Mesothelial cell of epicardium (in vitro differentiated cells): ENCODE results near the gene BMERB1. TPM values are rescaled to one million over a fixed set of nuclear protein-coding genes. Genes with fewer than 3 reads are reported as not detected.

Experiments used
- DNase-seq, 2 experiments: peaks; one replicate each; pipeline ENCODE4 v3.0.0; 2021; ENCODE audit warnings: low spot score in 2 of 2; ENCODE audit not compliant: unreplicated experiment in 2 of 2
- H3K27ac Mint-ChIP-seq: 2 replicates; pipeline ENCODE4 v1.8.0; 2021; ENCODE audit warnings: mixed read lengths
- H3K27me3 Mint-ChIP-seq: 2 replicates; pipeline ENCODE4 v1.8.0; 2021; ENCODE audit warnings: low read depth, mixed read lengths
- H3K36me3 Mint-ChIP-seq: 2 replicates; pipeline ENCODE4 v1.8.0; 2021; ENCODE audit warnings: mixed read lengths
- H3K4me1 Mint-ChIP-seq: 2 replicates; pipeline ENCODE4 v1.8.0; 2021; ENCODE audit warnings: mixed read lengths
- H3K4me3 Mint-ChIP-seq: 2 replicates; pipeline ENCODE4 v1.8.0; 2021; ENCODE audit warnings: mild to moderate bottlenecking, moderate library complexity, mixed read lengths
- H3K9me3 Mint-ChIP-seq: 2 replicates; pipeline ENCODE4 v1.8.0; 2021; ENCODE audit warnings: mixed read lengths
- total RNA-seq: library from RNA; stranded (reverse); gene quantifications from 3 replicates; pipeline ENCODE4 v1.2.1, GENCODE V29; 2021
- TF ChIP-seq, protein P1 (sequence below): fragments of 200-600 bp; sonication (generic); IDR thresholded peaks from one replicate; pipeline ENCODE4 v1.5.0; 2021; ENCODE audit warnings: antibody characterized with exemption; ENCODE audit not compliant: unreplicated experiment

BMERB1 gene
- total RNA-seq, 1 donor from 2014 or later, result 3.9 TPM

DNA sequence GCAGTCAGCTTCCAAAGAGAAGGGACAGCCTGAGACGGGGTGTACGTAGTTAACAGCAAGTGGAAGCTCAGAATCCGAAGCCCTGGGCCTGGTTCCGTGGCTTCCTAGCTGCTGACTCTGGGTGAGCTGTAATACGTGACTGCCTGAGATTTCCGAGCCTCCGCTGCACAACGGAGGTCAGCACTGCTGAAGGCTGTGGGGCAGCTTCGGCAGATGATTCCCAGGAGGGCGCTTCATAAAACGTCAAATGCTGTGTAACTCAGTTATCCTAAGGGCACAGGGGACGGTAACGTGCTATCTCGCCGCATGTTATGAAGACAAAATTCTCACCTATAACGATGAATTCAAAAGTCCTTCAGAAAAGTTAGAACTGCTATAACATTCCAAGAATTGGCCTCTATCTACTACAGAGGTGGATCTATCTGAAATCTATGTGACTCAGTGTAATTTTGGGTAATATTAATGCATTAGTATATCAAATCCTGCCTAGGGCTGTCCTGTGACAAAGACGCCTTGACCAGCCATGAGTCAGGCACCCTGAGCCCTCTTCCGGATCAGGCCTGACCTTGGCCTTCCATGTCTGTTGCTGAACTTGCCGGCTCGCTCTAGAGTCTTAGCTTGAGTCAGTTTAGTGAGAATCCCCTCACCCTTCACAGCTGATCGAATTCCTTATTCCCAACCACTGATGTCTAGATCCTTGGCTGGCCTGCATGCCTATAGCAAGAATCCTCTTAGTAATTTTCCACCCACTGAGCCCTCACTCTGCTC, 165.1 kb downstream of the BMERB1 start:
- Mint-ChIP-seq H3K27ac (no peak overlapping the region), H3K27me3 (no peaks in the 10 kb centered on the region), H3K4me1 (no peaks in the 10 kb centered on the region), H3K4me3 (no peak overlapping the region), H3K36me3 (peaks cover 61% of the 10 kb centered on the region), H3K9me3 (no peaks in the 10 kb centered on the region)
- TF ChIP-seq, protein P1, sequence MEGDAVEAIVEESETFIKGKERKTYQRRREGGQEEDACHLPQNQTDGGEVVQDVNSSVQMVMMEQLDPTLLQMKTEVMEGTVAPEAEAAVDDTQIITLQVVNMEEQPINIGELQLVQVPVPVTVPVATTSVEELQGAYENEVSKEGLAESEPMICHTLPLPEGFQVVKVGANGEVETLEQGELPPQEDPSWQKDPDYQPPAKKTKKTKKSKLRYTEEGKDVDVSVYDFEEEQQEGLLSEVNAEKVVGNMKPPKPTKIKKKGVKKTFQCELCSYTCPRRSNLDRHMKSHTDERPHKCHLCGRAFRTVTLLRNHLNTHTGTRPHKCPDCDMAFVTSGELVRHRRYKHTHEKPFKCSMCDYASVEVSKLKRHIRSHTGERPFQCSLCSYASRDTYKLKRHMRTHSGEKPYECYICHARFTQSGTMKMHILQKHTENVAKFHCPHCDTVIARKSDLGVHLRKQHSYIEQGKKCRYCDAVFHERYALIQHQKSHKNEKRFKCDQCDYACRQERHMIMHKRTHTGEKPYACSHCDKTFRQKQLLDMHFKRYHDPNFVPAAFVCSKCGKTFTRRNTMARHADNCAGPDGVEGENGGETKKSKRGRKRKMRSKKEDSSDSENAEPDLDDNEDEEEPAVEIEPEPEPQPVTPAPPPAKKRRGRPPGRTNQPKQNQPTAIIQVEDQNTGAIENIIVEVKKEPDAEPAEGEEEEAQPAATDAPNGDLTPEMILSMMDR, result no peak
- DNase-seq, result no peak

GRCh38 chr16:15601212-15601879, 167.0 kb downstream of the BMERB1 start:
- Mint-ChIP-seq H3K36me3 (peaks cover 53% of the 10 kb centered on the region), H3K4me1 (no peaks in the 10 kb centered on the region), H3K27me3 (no peaks in the 10 kb centered on the region), H3K27ac (no peak overlapping the region), H3K4me3 (no peak overlapping the region), H3K9me3 (no peaks in the 10 kb centered on the region)
- TF ChIP-seq, protein P1, result no peak
- DNase-seq, result no peak

- H3K9me3 Mint-ChIP-seq, result no peaks in the 10 kb centered on the region
- DNase-seq, result no peak
- no peaks in the 10 kb centered on the region for H3K4me1 Mint-ChIP-seq
- no peaks in the 10 kb centered on the region for H3K27me3 Mint-ChIP-seq
- H3K4me3 Mint-ChIP-seq, result no peak overlapping the region
- TF ChIP-seq, protein P1, result no peak
- peaks cover 57% of the 10 kb centered on the region for H3K36me3 Mint-ChIP-seq
- H3K27ac Mint-ChIP-seq, result no peak overlapping the region
These were observed 168.1 kb downstream of the BMERB1 start for GRCh38 chr16:15602285-15603044.

- Mint-ChIP-seq H3K9me3 (no peaks in the 10 kb centered on the region), H3K4me1 (no peaks in the 10 kb centered on the region), H3K27ac (no peak overlapping the region), H3K36me3 (peaks cover 65% of the 10 kb centered on the region), H3K4me3 (no peak overlapping the region), H3K27me3 (no peaks in the 10 kb centered on the region)
- no peak for DNase-seq
- TF ChIP-seq, protein P1, result no peak
These were observed 170.4 kb downstream of the BMERB1 start for GRCh38 chr16:15604460-15605440.
